NCI-H2081 (cell line): ENCODE data around the gene NKAIN1.
A peak's percentile ranks its signal among the peaks of the same experiment; 100 is the strongest.

ENCODE experiments used
- DNase-seq, 2 experiments: peaks; one replicate each; lab custom pipeline; 2025; lab: John Stamatoyannopoulos, UW

NKAIN1 gene

DNA sequence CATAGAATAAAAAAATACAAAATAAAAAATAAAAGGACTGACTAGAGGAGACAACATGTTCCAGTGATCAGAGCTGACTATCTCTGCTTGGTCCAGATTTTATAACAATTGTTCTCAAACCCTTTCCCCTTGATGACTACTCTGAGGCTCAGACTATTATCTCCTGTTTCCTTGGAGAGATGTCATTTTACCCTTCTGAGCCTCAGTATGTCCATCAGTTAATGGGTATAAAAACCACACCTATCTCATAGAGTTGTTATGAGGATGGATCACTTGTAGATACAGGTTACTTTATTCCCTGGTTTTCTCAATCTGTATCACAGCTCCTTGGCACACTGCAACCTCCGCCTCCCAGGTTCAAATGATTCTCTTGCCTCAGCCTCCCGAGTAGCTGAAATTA, 7.0 kb downstream of the NKAIN1 start:
- no peak for DNase-seq

DNA sequence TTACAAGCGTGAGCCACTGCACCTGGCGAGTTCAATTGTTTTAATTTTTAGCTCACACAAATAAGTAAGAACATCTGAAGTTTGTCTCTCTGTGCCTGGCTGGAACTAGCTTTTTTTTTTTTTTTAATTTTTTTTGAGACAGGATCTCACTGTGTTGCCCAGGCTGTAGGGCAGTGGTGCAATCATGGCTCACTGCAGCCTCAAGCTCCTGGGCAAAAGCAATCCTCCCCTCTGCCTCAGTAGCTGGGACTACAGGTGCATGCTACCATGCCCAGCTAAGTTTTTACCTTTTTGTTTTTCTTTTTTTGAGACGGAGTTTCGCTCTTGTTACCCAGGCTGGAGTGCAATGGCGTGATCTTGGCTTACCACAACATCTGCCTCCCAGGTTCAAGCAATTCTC, 7.9 kb downstream of the NKAIN1 start:
- DNase-seq = no peak

DNA sequence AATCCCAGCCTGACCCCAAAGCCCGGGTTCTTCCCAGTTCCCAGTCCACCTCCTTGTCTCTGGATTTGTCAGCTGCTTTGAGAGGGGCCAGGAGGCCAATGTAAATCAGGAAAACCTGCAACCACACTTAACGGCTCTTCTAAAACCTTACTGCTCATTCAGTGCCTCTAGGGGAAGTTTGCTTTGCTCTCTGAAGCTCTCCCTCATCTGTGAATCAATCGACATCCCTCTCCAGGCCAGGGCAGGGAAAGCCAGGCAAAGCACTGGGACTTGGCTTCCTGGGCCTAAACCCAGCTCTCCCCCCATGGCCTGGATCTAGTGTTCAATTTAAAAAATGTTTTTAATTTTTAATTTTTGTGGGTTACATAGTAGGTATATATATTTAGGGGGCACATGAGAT, 9.3 kb downstream of the NKAIN1 start:
- DNase-seq = no peak

DNA sequence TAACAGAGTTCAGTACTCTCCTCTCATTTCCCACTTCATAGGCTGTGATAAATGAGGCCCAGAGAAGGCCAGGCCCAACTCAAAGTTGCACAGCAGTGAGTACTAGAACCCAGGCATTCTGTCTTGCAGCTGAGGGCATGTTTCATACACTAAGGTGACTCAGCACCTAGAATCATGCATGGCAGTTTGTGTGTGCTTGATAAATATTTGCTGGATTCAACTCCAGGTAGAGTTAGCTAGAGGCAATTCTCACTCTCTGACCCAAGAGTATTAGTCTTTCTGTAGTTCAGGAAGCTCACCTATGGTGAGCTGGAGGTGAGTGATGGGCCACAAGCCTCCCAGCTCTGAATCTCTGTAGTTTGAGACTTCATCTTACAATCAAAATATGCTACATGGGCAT, 10.7 kb downstream of the NKAIN1 start:
- DNase-seq = no peak

DNA sequence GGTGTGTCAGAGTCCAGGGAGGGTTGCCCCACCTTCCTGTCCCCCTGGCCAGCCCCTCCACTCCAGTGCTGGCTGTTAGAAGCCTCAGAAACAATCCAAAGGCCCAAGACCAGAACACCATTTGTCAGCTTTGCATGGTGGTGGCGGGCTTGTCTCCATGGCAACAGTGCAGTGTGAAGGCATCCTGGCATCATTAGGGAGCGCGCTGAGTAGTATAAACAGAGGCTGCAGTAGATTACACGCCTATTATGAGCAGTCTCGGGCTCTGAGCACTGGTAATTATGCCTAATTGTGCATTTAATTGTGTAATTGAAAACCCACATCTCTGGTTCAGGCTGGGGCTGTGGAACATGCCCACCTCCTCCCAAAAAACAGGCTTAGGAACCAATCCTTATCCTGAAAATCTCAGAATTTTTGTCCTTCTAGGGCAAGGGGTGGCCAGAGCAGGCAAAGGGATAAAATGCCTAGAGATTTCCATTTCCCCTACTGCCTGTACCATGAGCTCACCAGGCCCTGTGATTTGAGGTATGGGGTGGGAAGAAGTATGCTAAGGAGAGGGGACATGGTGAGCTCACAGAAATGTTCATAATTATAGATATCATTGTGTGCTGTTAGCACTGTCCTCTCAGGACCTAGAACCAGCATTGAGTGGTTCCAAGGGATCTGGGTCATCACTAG, 11.7 kb downstream of the NKAIN1 start:
- peak; percentile 40 to 64 for DNase-seq

DNA sequence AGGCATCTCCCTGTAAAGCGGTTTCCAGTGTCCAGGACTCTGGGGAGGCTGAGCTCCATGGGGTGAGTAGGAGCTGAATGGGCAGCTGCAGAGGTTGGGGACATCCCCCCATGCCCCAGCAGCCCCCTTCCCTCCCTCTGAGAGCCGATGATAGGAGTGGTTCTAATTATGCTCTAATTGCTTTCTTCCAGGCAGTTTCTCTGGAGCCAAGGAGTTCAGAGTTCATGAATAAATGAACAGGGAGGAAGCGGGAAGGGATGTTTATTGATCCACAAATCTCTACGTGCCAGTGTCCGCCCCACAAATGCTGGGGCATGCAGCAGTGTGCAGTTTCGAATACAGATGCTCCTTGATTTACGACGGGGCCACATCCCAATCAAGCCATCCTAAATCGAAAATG, 15.6 kb downstream of the NKAIN1 start:
- no peak for DNase-seq

DNA sequence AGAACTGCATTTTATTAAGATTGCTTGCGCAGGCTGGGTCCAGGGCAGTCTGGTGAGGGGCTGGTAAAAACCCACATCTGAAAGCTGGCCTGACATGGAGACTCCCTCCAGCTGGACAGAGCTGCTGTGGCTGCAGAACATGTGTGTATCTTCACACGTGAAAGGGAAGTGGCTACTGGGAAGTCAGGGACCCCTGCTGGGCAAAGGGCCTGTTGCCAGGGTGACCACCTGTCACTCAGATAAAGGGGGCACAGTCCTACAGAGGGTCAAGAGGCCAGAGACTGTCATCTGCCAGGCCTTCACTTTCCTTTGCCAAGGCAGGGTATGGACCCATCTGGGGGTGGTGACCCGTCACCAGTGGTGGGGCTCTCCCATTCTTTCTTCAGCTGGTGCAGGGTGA, 17.5 kb downstream of the NKAIN1 start:
- DNase-seq = no peak

DNA sequence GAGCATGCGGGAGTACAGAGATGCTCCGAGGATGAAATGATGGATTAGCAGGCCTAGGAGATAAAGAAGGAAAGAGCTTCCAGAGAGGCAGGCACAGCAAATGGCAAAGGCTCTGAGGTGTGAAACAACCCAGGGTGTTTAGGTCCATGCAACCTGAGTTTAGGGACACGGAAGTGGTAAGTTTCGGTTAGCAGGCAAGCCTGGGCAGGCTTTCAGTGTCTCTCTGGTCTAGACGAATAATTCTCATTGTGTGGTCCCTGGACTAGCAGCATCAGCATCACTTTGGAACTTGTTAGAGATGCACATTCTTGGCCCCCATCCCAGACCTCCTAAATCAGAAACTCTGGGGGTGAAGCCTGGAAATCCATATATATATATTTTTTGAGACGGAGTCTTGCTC, 18.6 kb downstream of the NKAIN1 start:
- DNase-seq = no peak

DNA sequence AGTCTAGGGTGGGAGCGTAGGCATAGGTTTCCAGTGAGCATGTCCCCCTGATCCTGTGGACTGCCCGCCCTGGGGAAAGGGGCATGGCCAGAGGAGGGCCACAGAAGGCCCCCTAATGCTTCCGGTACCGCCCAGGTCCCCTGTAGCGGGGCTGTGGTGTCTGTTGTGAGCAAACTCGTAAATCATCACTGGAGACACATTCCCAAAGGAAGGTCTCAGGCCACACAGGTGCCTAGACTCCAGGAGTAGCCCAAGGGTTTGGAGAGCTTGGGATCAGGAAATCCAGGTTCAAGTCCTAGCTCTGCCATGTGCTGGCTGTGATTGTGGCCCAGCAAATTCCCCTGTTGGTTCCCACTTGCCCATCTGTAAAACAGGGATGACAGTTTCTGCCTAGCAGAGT, 20.2 kb downstream of the NKAIN1 start:
- no peak for DNase-seq

DNA sequence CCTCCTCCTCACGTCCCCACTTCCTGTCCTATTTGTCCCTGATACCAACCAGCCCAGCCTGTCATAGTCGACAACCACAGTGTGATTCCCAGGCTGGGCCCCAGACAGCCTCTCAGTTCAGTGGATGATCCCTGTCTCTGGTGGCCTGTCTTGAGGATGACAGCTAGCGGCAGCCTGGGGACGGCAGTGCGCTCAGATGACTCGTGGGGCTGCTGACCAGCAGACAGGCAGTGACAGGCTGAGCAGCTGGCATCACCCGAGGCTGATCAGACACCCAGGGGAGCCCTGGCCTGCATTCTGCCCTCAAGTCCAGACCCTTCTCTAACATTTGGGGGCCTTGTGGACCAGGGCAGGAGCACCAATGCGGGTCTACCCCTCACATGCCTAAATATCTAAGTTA, 21.0 kb downstream of the NKAIN1 start:
- DNase-seq = no peak

DNA sequence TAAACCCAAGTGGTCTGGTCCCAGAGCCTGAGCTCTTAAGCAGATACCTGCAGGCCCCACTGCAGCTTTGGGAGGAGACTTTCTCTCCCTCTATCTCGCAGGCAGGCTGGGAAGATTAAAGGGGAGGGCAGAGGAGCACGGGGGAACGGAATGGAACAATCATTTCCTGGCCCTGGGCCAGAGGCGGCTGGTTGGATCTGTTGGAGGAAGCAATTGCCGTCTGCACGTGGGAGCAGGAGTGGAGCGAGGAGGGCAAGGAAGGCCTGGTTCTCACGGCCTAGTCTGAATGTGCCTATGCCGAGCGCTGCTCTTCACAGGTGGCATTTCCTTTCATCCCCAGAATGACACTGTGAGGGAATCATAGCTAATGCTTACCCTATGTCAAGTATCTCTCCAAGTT, 23.7 kb downstream of the NKAIN1 start:
- peak; percentile 80 to 90 for DNase-seq

DNA sequence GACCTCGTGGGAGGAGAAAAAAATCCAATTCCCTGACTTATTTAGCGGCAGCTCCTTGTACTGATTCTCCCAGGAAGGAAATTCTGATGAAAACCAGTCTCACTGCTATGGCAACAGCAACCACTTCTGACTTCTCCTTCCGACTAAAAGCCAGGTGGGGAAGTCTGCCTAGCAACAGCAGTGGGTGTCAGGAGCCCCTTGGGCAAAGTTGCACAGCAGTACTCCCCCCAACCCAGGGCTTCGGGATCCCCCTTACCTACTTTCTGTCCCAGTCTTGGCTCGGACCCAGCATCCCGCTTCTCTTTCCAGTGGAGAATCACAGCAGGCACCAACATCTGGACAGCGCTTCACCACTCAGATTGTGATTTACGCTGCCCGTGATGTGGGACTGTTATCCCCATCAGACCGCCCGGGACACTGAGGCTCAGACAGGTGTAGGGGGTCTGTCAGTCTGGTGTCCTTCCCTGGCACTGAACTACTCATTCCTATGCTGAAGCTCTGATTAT, 24.6 kb downstream of the NKAIN1 start:
- no peak for DNase-seq

DNA sequence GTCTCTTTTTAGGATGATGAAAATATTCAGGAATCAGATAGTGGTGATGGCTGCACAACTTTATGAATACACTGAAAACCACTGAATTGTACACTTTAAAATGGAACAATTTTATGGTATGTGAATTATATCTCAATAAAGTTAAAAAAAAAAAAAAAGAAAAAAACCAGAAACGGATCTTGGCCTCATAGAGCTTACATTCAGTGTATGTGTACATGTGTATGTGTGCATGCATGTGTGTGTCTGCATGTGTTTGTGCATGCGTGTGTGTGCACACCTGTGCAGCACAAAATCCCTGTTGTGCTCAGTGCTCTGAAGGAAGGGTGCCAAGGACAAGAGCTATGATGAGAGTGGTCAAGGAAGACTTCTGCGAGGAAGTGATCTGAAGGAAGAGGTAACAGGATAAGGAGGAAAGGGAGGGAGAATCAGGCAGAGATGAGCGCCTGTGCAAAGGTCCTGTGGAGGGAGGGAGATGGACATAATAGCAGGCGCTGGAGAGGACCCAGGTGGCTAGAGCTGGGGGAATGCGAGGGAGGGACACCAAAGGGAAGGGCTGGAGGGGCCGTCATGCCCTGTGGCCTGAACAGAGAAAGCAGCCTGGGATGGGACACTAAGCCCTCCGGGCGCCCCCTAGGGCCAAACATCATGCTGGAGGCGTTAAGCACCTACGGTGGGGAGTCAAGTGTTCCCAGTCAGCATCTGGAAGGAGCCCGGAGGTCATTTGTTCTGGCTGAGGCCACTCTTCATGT, 25.2 kb downstream of the NKAIN1 start:
- DNase-seq = no peak

DNA sequence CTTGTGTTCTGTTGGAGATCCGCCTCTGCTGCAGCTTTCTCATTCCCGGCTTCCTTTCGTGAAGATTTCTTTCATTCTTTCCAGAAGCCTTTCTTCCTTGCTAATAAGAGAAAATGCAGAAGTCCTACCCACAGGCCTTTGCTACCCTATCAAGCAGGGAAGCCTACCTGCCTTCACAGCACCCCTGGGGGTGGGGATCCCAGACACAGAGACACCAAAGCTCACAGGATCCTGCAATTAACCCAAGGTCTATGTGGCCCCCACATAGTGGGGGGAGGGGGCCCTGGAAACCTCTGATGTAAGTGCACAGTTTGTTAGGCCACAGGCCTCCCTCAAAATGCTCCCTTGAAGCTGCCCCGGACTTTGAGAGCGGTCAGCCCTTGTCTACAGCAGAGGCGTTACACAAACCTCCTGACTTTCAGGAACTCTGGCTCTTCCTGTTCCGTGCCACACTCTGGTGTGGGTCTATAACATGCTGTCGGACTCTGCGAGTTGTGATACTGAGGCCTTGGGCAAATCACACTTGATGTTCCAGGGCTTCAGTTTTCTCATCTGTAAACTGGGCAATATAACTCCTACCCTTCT, 31.2 kb downstream of the NKAIN1 start:
- no peak for DNase-seq

DNA sequence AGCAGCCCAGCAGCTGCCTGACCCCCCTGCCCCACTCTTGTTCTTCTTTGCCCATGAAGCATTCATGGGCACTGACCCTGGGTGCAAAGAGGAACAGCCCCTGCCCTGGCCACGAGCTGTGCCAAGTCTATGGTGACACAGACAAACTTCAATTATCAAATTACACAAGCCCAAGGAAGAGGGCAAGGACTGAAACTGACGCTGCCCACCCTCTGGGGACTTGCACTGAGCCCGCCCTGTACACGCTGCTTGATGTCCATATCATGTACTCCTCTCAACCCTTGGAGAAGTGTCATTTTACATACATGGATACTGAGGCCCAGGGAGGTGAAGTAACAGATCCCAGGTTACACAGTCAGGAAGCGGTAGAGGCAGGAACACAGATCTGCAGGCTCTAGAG, 32.1 kb downstream of the NKAIN1 start:
- no peak for DNase-seq

DNA sequence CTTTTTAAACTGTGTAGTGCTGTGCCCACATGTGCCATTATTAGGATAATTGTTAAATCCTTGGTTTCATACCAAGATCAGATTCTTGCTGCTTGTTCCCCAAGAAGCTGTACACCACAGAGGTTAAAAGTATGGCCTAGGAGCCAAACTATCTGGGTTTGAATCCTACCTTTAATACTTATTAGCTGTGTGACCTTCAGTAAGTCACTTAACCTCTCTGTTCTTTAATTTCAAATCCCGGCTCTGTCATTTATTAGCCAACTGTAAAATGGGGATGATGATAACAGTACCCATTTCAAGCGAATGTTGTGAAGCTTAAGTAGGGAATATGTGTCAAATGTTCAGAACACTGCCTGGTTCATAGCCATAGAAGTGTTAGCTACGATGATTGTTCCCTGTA, 32.6 kb downstream of the NKAIN1 start:
- no peak for DNase-seq

DNA sequence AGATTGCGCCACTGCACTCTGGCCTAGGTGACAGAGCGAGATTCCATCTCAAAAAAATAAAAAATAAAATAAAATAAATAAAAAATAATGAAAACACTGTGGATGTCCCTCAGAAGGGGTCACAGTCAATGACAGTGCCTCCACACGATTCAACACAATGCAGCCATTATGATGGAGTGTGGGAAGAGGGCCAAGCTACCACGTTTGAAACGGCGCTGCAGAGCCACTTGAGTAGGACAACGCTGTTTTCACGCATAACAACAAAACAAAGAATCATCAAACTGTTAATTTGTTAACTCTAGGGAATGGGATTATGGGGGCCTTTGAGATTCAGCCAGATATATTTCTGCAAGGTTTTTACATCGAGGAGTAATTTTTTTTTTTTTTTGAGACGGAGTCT, 36.5 kb downstream of the NKAIN1 start:
- no peak for DNase-seq

DNA sequence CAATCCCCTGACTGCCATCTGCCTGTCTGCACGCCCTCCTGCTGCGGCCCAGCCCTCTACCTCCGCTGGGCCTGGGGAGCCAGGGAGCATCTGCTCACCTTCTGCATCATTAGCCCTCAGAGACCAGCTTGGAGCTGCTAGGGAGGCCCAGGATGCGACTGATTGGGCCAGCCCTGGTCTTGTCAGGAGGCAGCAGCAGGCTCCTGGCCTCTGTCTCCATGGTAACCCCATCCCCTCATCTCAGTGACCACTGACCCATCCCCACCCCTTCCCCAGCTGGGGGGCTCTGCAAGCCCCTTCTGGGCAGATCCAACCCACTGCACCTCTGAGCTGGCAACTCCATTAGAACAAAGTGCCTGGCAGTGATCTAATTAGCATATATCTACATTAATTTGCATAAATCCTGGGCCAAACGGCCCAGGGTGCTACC, 37.7 kb downstream of the NKAIN1 start:
- no peak for DNase-seq

DNA sequence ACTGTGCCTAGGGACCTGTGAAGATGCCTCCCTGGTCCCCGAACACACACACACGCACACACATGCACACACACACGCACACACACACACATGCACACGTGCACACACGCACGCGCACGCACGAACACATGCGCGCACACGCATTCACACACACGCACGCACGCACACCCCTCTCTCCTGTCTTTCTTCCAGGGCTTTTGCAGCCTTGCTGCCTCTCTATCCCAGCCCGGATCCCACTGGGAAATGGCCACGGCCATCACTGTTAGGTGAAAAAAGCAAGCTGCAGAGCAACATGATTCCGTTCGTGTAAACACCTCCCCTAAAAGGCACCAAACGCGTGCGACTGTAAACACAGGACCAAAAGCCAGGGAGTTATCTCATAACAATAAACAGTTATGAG, 39.7 kb downstream of the NKAIN1 start:
- DNase-seq = no peak

DNA sequence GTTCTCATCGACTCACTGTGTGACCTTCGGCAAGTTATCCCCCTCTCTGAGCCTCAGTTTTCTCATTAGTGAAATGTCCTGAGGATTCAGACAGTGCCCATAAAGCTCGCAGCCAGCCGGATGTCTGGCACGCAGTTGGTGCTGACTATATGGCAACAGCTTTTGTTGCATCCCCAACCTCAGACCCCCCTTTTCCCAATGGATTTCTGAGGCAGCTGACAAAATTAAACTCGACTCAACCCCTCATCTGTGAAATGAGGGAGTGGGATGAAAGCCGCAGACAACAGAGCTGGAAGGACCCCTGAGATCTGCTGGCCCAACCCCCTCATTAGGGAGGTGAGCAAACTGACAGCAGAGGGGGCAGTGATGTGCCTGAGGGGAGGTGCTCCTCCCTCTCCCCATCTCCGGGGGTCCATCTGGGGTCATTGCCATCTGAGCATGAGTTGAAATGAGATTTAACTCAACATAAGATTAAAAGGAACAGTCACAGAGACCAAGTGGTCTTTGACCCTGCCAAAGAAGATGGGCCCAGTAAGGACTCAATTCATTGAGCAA, 40.4 kb downstream of the NKAIN1 start:
- no peak for DNase-seq

DNA sequence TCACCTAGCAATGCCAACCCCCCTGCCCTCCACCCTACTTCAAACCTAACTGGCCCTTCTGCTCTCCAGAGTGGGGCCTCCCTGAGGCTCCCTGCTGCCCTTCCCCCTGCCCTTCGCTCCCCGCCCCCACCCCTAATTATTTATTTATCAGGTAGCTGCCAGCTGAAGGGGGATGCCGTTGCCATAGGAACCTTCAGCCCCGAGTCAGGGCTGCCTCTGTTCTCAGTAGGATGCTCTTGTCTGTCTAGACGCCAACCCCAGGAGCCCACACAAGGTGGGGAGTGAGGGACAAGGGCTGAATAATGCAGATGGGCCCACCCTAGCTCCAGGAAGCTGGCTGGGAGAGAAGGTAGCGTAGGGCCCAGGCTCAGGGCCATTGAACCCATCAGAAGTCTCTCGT, 41.1 kb downstream of the NKAIN1 start:
- no peak for DNase-seq

DNA sequence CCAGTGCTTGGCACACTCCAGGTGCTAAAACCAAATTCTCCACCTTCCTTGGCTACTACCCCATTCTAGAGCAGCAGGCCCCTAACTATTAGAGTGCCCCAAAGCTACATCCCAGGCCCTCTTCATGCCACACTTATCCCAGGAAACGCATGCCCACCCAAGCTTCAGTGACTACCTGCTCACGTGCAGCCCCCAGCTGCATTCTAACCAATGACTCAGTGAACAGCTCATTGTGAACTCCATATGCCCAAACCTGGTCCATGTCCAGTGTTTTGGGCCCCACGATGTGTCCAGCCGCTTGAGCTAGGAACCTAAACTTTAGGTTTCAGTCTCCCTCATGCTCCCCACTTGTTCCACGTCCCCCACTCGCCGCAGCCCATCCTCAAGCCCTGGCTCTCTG, 41.5 kb downstream of the NKAIN1 start:
- DNase-seq = no peak

DNA sequence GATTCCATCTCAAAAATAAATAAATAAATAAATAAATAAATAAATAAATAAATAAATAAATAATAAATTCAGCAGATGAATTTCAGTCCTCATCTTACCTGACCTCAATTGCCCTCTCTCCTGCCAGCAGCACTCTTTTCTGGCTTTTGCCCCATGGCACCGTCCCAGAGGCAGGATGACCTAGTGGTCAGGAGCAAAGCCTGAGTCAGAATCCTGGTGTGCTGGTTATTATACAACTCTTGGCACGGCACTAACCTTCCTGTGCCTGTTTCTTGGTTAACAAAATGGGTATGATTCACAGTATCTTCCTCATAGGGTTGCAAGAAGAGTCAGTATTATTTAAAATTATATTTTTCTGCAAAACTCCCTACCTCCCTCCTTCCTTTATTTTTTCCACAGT, 43.0 kb downstream of the NKAIN1 start:
- DNase-seq = no peak
